Astrocyte (in vitro differentiated cells and primary cell): Measurements from ENCODE around the gene TMEM258. TPM values are rescaled to one million over a fixed set of nuclear protein-coding genes. Genes with fewer than 3 reads are reported as not detected.
A peak's percentile ranks its signal among the peaks of the same experiment; 100 is the strongest.

Experiments
- DNase-seq: peaks from one replicate; pipeline ENCODE4 v3.0.0-alpha.2; 2010; ENCODE audit warnings: low read depth
- FAIRE-seq: peaks from 2 replicates; lab custom pipeline; 2011; peaks lifted over from hg19 to GRCh38; lab: Jason Lieb, UNC
- H2AFZ ChIP-seq: 2 replicates; pipeline ENCODE4 v1.6.0; 2012; ENCODE audit warnings: low read depth, low read length, inconsistent platforms
- H3K27ac ChIP-seq: 2 replicates; pipeline ENCODE4 v1.5.1; 2011; ENCODE audit warnings: low read depth, low read length, inconsistent platforms
- H3K27me3 ChIP-seq: 2 replicates; pipeline ENCODE4 v1.6.0; 2011; ENCODE audit warnings: low read length, inconsistent platforms; ENCODE audit not compliant: insufficient read depth
- H3K36me3 ChIP-seq: 2 replicates; pipeline ENCODE4 v1.5.1; 2011; ENCODE audit warnings: low read length, inconsistent platforms; ENCODE audit not compliant: insufficient read depth
- H3K4me1 ChIP-seq: 2 replicates; pipeline ENCODE4 v1.5.1; 2011; ENCODE audit warnings: low read length, inconsistent platforms; ENCODE audit not compliant: insufficient read depth
- H3K4me2 ChIP-seq: 2 replicates; pipeline ENCODE4 v1.6.0; 2012; ENCODE audit warnings: low read length, inconsistent platforms
- H3K4me3 ChIP-seq: 2 replicates; pipeline ENCODE4 v1.5.1; 2011; ENCODE audit warnings: low read depth, mild to moderate bottlenecking, low read length, inconsistent platforms; ENCODE audit not compliant: insufficient read depth
- H3K79me2 ChIP-seq: 2 replicates; pipeline ENCODE4 v1.6.0; 2012; ENCODE audit warnings: mild to moderate bottlenecking, low read length, inconsistent platforms; ENCODE audit not compliant: insufficient read depth
- H3K9ac ChIP-seq: 2 replicates; pipeline ENCODE4 v1.6.0; 2012; ENCODE audit warnings: mild to moderate bottlenecking, low read length, inconsistent platforms
- H3K9me3 ChIP-seq: 2 replicates; pipeline ENCODE4 v1.5.1; 2012; ENCODE audit warnings: low read depth, mild to moderate bottlenecking, low read length, inconsistent platforms; ENCODE audit not compliant: insufficient read depth
- H4K20me1 ChIP-seq: 2 replicates; pipeline ENCODE4 v1.6.0; 2012; ENCODE audit warnings: low read length, inconsistent platforms; ENCODE audit not compliant: insufficient read depth
- H3K27ac Mint-ChIP-seq: one replicate; pipeline ENCODE4 v1.8.0; 2021; ENCODE audit warnings: mild to moderate bottlenecking, mixed read lengths; ENCODE audit not compliant: unreplicated experiment
- H3K27me3 Mint-ChIP-seq: one replicate; pipeline ENCODE4 v1.8.0; 2021; ENCODE audit warnings: low read depth, mixed read lengths; ENCODE audit not compliant: unreplicated experiment
- H3K36me3 Mint-ChIP-seq: one replicate; pipeline ENCODE4 v1.8.0; 2021; ENCODE audit warnings: low read depth, mixed read lengths; ENCODE audit not compliant: unreplicated experiment
- H3K4me1 Mint-ChIP-seq: one replicate; pipeline ENCODE4 v1.8.0; 2021; ENCODE audit warnings: low read depth, mixed read lengths; ENCODE audit not compliant: unreplicated experiment
- H3K4me3 Mint-ChIP-seq: one replicate; pipeline ENCODE4 v1.8.0; 2021; ENCODE audit warnings: mild to moderate bottlenecking, moderate library complexity, mixed read lengths; ENCODE audit not compliant: unreplicated experiment
- H3K9me3 Mint-ChIP-seq: one replicate; pipeline ENCODE4 v1.8.0; 2021; ENCODE audit warnings: mild to moderate bottlenecking, mixed read lengths; ENCODE audit not compliant: unreplicated experiment
- CTCF ChIP-seq: IDR thresholded peaks from 2 replicates; pipeline ENCODE4 v1.5.1; 2011; ENCODE audit warnings: low read depth, mild to moderate bottlenecking, inconsistent platforms, low read length, moderate library complexity; ENCODE audit not compliant: insufficient read depth
- EZH2 ChIP-seq: IDR thresholded peaks from 2 replicates; pipeline ENCODE4 v1.6.1; 2012; ENCODE audit warnings: mild to moderate bottlenecking, low read length, inconsistent platforms; ENCODE audit not compliant: insufficient read depth
- total RNA-seq: library from RNA; stranded (reverse); gene quantifications from 2 replicates; pipeline ENCODE4 v1.2.1, GENCODE V29; 2021

TMEM258 gene
- total RNA-seq, 1 donor from 2014 or later: 98.6 TPM

- TF ChIP-seq CTCF: no peak
- no peak for TF ChIP-seq EZH2
- Histone ChIP-seq H3K36me3 (no peaks in the 10 kb centered on the region), H3K9ac (no peak overlapping the region), H3K9me3 (no peaks in the 10 kb centered on the region), H3K4me2 (peak overlapping the region; percentile 28), H2AFZ (no peak overlapping the region), H3K4me3 (no peak overlapping the region), H4K20me1 (no peaks in the 10 kb centered on the region), H3K4me1 (peaks cover 12% of the 10 kb centered on the region), H3K27me3 (no peaks in the 10 kb centered on the region), H3K79me2 (peaks cover 11% of the 10 kb centered on the region), H3K27ac (no peak overlapping the region)
- DNase-seq (peak; percentile 40), FAIRE-seq (no peak)
- H3K9me3 Mint-ChIP-seq: no peaks in the 10 kb centered on the region
- H3K4me1 Mint-ChIP-seq: peaks cover 11% of the 10 kb centered on the region
- H3K27me3 Mint-ChIP-seq: no peaks in the 10 kb centered on the region
- H3K4me3 Mint-ChIP-seq: peak overlapping the region; percentile 14
- H3K36me3 Mint-ChIP-seq: no peaks in the 10 kb centered on the region
- H3K27ac Mint-ChIP-seq: no peak overlapping the region
These were observed 27.8 kb upstream of the TMEM258 start for GRCh38 chr11:61820174-61820573.

- Histone ChIP-seq H3K27ac (peak overlapping the region; percentile 85), H3K4me1 (peaks cover 12% of the 10 kb centered on the region), H4K20me1 (no peaks in the 10 kb centered on the region), H3K9ac (peak overlapping the region; percentile 90), H3K79me2 (peaks cover 11% of the 10 kb centered on the region), H3K27me3 (no peaks in the 10 kb centered on the region), H3K9me3 (no peaks in the 10 kb centered on the region), H3K36me3 (peaks cover 5% of the 10 kb centered on the region), H2AFZ (peak overlapping the region; percentile 77), H3K4me3 (peak overlapping the region; percentile 69), H3K4me2 (peak overlapping the region; percentile 90)
- FAIRE-seq (no peak), DNase-seq (no peak)
- Mint-ChIP-seq H3K9me3 (no peaks in the 10 kb centered on the region), H3K27me3 (no peaks in the 10 kb centered on the region), H3K27ac (peak overlapping the region; percentile 93), H3K36me3 (no peaks in the 10 kb centered on the region), H3K4me1 (peaks cover 11% of the 10 kb centered on the region), H3K4me3 (peak overlapping the region; percentile 86)
- TF ChIP-seq CTCF: no peak
- TF ChIP-seq EZH2: no peak
These were observed 25.2 kb upstream of the TMEM258 start for GRCh38 chr11:61817471-61818202.
